K562 (cell line): ENCODE data around the gene SHF. TPM values are rescaled to one million over a fixed set of nuclear protein-coding genes. Genes with fewer than 3 reads are reported as not detected.

Source experiments
- ARNT ChIP-seq, 2 experiments: fragments of 450-650 bp; IDR thresholded peaks; 2 replicates each; pipeline ENCODE4 v1.6.1; 2016; ENCODE audit warnings: mild to moderate bottlenecking in 1 of 2
- BRD4 ChIP-seq: fragments of 200-600 bp; sonication (generic); IDR thresholded peaks from 2 replicates; pipeline ENCODE4 v1.6.1; 2017; ENCODE audit warnings: inconsistent platforms
- CCNT2 ChIP-seq: IDR thresholded peaks from 2 replicates; pipeline ENCODE4 v1.6.1; 2011; ENCODE audit warnings: borderline replicate concordance, low read depth, mild to moderate bottlenecking, moderate library complexity, mixed read lengths, low read length; ENCODE audit not compliant: insufficient read length; ENCODE audit errors: extremely low read depth
- CHAMP1 ChIP-seq: fragments of 450-650 bp; IDR thresholded peaks from 2 replicates; pipeline ENCODE4 v1.6.1; 2016; ENCODE audit warnings: mild to moderate bottlenecking
- ESRRB ChIP-seq: fragments of 250-450 bp; sonication (Bioruptor Pico); IDR thresholded peaks from 2 replicates; pipeline ENCODE4 v1.5.0; 2020; ENCODE audit warnings: mild to moderate bottlenecking, moderate library complexity, borderline replicate concordance
- ETS2 ChIP-seq: IDR thresholded peaks from 2 replicates; pipeline ENCODE4 v1.6.1; 2016; ENCODE audit warnings: borderline replicate concordance, missing genetic modification characterization, mild to moderate bottlenecking, moderate library complexity, missing compliant biosample characterization; ENCODE audit not compliant: poor library complexity, severe bottlenecking
- FOXJ2 ChIP-seq: fragments of 200-800 bp; sonication (Bioruptor generic); IDR thresholded peaks from 2 replicates; pipeline ENCODE4 v1.6.1; 2016; ENCODE audit warnings: missing genetic modification characterization, missing compliant biosample characterization
- MAFG ChIP-seq: fragments of 450-650 bp; conservative IDR thresholded peaks from 2 replicates; pipeline ENCODE4 v1.6.1; 2016; ENCODE audit warnings: missing genetic modification characterization, missing compliant biosample characterization
- PHTF2 ChIP-seq: fragments of 250-450 bp; sonication (Bioruptor Pico); IDR thresholded peaks from 2 replicates; pipeline ENCODE4 v1.5.0; 2021; ENCODE audit warnings: mild to moderate bottlenecking
- RBM17 ChIP-seq: fragments of 200-400 bp; formaldehyde crosslinking; IDR thresholded peaks from 2 replicates; pipeline ENCODE4 v1.6.1; 2017; ENCODE audit warnings: low read depth, mild to moderate bottlenecking, low read length, borderline replicate concordance
- RBM22 ChIP-seq: fragments of 200-400 bp; formaldehyde crosslinking; IDR thresholded peaks from 2 replicates; pipeline ENCODE4 v1.6.1; 2018; ENCODE audit warnings: low read length, low read depth; ENCODE audit not compliant: poor library complexity, severe bottlenecking
- SREBF2 ChIP-seq: sonication (generic); formaldehyde crosslinking; IDR thresholded peaks from 2 replicates; pipeline ENCODE4 v1.4.0; 2020; ENCODE audit warnings: mild to moderate bottlenecking, missing genetic modification reagents
- TFAM ChIP-seq: fragments of 250-450 bp; sonication (Bioruptor Pico); conservative IDR thresholded peaks from 2 replicates; pipeline ENCODE4 v1.5.0; 2021; ENCODE audit warnings: mild to moderate bottlenecking, moderate library complexity
- ZBTB17 ChIP-seq: fragments of 450-650 bp; formaldehyde crosslinking; IDR thresholded peaks from 2 replicates; pipeline ENCODE4 v1.4.0; 2020; ENCODE audit warnings: mild to moderate bottlenecking
- ZFP91 ChIP-seq: sonication (generic); formaldehyde crosslinking; IDR thresholded peaks from 2 replicates; pipeline ENCODE4 v1.8.0; 2022; ENCODE audit warnings: mild to moderate bottlenecking, missing genetic modification reagents
- ZNF197 ChIP-seq: fragments of 200-800 bp; sonication (Bioruptor generic); IDR thresholded peaks from 2 replicates; pipeline ENCODE4 v1.6.1; 2016; ENCODE audit warnings: low read depth, missing genetic modification characterization, missing compliant biosample characterization
- ZNF316 ChIP-seq: fragments of 450-650 bp; IDR thresholded peaks from 2 replicates; pipeline ENCODE4 v1.6.1; 2016
- ZNF76 ChIP-seq: fragments of 250-450 bp; sonication (Bioruptor Pico); IDR thresholded peaks from 2 replicates; pipeline ENCODE4 v1.4.0; 2020; ENCODE audit warnings: mild to moderate bottlenecking, moderate library complexity, borderline replicate concordance
- ZSCAN29 ChIP-seq: fragments of 450-650 bp; IDR thresholded peaks from 2 replicates; pipeline ENCODE4 v1.6.1; 2017
- polyA plus RNA-seq, 8 experiments: library from polyadenylated mRNA; depleted of rRNA in 4 of 8; stranded (reverse) in 5 of 8; unstranded in 3 of 8; fragments of >200 nt; fragmentation: Nextera tagmentation in 2 of 8; fragmentation: Illumina TruSeq in 1 of 8; extraction: Ambion mirVana in 2 of 8; extraction: Trizol in 1 of 8; gene quantifications; 2 replicates each; pipeline versions ENCODE4 v1.2.1 to v1.2.3, GENCODE V29; 2011 to 2014; ENCODE audit warnings: inconsistent platforms in 1 of 8, missing spikeins in 1 of 8
- total RNA-seq, 7 experiments: library from RNA; depleted of rRNA in 6 of 7; stranded (reverse); fragments of >200 nt in 6 of 7; fragmentation: Illumina TruSeq in 2 of 7; extraction: Trizol in 2 of 7; gene quantifications; 2 replicates each; pipeline versions ENCODE4 v1.2.1 to v1.2.3, GENCODE V29; 2011 to 2021; ENCODE audit warnings: low replicate concordance in 1 of 7
- TF ChIP-seq, protein P1 (sequence below): fragments of 450-650 bp; IDR thresholded peaks from 2 replicates; pipeline ENCODE4 v1.6.1; 2017; ENCODE audit warnings: antibody characterized with exemption
- TF ChIP-seq, protein P2 (sequence below): IDR thresholded peaks from 2 replicates; pipeline ENCODE4 v1.6.1; 2011; ENCODE audit not compliant: insufficient read length; ENCODE audit errors: extremely low read depth

SHF gene
- total and polyA plus RNA-seq, 9 of the 15 experiments (the other 6 are each of a cell fraction or from before 2014, with no cell fraction given) = 0.51 to 2.2 (median 0.85) TPM; not detected in 2

DNA sequence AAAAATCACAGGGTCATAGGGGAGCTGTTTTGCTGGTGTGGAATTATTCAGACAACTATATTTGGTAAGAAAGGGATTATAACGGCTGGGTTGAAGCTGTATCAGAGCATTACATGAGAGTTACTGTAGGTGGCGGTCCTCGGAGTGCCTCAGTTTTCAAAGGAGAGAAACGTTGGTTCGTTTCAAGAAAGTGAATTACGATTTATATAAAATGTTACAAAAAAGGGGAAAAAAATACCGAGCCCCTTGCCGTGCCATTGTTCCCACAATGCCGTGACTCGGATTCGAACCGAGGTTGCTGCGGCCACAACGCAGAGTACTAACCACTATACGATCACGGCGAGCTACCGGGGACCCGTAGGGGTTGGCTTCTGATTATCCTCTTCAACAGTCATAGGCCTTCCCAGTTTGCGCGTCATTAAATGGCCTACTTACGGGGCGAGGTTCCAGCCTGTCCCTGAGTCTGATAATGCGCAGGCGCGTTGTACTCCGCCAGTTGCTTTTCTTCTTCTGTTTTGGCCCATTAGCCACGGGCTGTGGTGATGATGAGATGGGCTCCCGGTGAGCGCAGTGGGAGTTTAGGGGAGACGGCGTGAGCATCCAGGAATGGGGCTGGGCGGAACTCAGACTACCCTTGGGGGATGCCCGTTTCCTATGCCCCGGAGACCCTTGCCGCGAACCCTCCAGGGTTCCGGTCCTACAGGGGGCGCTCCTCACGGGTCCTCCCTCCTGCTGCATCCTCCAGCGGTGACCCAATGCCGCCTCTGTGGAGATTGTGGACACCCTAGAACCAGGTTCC lies 10.8 kb upstream of the SHF start (continued):
- TF ChIP-seq, protein P1, sequence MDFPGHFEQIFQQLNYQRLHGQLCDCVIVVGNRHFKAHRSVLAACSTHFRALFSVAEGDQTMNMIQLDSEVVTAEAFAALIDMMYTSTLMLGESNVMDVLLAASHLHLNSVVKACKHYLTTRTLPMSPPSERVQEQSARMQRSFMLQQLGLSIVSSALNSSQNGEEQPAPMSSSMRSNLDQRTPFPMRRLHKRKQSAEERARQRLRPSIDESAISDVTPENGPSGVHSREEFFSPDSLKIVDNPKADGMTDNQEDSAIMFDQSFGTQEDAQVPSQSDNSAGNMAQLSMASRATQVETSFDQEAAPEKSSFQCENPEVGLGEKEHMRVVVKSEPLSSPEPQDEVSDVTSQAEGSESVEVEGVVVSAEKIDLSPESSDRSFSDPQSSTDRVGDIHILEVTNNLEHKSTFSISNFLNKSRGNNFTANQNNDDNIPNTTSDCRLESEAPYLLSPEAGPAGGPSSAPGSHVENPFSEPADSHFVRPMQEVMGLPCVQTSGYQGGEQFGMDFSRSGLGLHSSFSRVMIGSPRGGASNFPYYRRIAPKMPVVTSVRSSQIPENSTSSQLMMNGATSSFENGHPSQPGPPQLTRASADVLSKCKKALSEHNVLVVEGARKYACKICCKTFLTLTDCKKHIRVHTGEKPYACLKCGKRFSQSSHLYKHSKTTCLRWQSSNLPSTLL = peak; percentile 80; the same call in 1 of the 2 replicates
- TF ChIP-seq SREBF2 (CRISPR knock-in tag) = no peak
- no peak for TF ChIP-seq ZBTB17 (CRISPR knock-in tag)
- no peak for TF ChIP-seq PHTF2 (CRISPR knock-in tag)
- TF ChIP-seq ESRRB (CRISPR knock-in tag) = no peak
- peak; percentile 52; the same call in 1 of the 2 replicates for TF ChIP-seq FOXJ2 (tag)
- no peak for TF ChIP-seq ETS2
- no peak; the same call in 1 of the 2 replicates for TF ChIP-seq ZNF197 (CRISPR knock-in tag)
- TF ChIP-seq ARNT (IDR thresholded peaks at IDR 0.05) = 0 out of 4 replicates have a peak, but pooled peaks have one; percentile 39 to 53
- peak; percentile 73; the same call in 1 of the 2 replicates for TF ChIP-seq ZFP91 (CRISPR knock-in tag)
- peak; percentile 86; the same call in 1 of the 2 replicates for TF ChIP-seq BRD4
- no peak for TF ChIP-seq CCNT2
- no peak for TF ChIP-seq RBM17
- no peak for TF ChIP-seq MAFG (tag)
- no peak for TF ChIP-seq ZNF76
- TF ChIP-seq CHAMP1 = peak; percentile 52
- TF ChIP-seq ZSCAN29 = peak; percentile 39; the same call in 1 of the 2 replicates
- TF ChIP-seq, protein P2, sequence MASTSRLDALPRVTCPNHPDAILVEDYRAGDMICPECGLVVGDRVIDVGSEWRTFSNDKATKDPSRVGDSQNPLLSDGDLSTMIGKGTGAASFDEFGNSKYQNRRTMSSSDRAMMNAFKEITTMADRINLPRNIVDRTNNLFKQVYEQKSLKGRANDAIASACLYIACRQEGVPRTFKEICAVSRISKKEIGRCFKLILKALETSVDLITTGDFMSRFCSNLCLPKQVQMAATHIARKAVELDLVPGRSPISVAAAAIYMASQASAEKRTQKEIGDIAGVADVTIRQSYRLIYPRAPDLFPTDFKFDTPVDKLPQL = no peak
- peak; percentile 71 for TF ChIP-seq RBM22
- no peak for TF ChIP-seq TFAM (CRISPR knock-in tag)
- TF ChIP-seq ZNF316 = no peak; the same call in 1 of the 2 replicates
